ENCODE measurements around the gene RPS16.
"Not testable (repeated sequence)": the region's sequence is repeated elsewhere in the genome, so short reads cannot be mapped to it uniquely, and the experiment has no call there.

The RPS16 gene

DNA sequence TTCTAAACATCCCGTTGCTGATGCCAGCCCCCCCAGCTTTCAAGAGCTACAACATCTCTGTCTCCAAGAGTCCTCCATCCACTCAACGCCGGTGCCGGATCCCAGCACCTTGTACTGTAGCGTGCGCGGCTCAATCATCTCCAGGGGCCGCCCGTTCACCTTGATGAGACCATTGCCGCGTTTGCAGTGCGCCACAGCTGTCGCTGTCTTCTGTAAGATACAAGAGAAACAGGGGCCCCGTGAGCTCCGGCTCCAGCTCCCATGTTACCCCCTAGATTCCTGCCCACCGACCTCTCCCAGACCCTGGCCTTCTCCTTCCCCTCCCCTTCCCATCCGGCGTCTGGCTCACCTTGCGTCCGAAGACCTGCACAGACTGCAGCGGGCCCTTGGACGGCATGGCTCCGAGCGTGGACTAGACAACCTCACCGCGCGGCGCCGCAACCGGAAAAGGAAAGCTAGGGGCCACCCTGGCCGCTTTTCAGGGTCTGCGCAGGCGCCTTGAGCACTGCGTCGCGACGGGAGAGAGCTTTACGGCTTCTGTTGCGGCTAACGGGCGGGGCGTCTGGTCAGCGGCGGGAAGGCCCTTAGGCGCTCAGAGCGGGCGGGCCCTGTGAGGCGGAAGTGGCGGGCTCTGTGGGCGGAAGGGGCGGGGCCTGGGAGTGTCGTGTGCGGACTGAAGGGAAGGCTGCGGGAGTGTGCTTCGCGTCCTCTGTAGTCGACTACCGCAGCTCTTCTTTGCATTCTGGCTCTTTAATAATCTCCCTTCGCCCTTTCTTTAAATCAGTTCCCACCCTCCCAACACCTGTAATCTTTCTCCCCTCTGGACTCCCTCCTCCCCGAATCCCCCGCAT lies at the start of gene RPS16:
Gene RPS16, minus strand, starts transcription at position 451 of the 851 bp plus-strand sequence. Its CDS starts 54 bp downstream, at position 397.
- DNase-seq (ENCODE audit: low read depth) = peak; percentile 95
- peak within 1 kb of the TSS; percentile 99 for H3K4me3 ChIP-seq (ENCODE audit: control insufficient read depth, low read depth, low read length)
- TF ChIP-seq, protein P1, sequence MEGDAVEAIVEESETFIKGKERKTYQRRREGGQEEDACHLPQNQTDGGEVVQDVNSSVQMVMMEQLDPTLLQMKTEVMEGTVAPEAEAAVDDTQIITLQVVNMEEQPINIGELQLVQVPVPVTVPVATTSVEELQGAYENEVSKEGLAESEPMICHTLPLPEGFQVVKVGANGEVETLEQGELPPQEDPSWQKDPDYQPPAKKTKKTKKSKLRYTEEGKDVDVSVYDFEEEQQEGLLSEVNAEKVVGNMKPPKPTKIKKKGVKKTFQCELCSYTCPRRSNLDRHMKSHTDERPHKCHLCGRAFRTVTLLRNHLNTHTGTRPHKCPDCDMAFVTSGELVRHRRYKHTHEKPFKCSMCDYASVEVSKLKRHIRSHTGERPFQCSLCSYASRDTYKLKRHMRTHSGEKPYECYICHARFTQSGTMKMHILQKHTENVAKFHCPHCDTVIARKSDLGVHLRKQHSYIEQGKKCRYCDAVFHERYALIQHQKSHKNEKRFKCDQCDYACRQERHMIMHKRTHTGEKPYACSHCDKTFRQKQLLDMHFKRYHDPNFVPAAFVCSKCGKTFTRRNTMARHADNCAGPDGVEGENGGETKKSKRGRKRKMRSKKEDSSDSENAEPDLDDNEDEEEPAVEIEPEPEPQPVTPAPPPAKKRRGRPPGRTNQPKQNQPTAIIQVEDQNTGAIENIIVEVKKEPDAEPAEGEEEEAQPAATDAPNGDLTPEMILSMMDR (conservative IDR thresholded peaks at IDR 0.05; ENCODE audit: control insufficient read depth, insufficient read depth, low read depth, low read length) = no peak

DNA sequence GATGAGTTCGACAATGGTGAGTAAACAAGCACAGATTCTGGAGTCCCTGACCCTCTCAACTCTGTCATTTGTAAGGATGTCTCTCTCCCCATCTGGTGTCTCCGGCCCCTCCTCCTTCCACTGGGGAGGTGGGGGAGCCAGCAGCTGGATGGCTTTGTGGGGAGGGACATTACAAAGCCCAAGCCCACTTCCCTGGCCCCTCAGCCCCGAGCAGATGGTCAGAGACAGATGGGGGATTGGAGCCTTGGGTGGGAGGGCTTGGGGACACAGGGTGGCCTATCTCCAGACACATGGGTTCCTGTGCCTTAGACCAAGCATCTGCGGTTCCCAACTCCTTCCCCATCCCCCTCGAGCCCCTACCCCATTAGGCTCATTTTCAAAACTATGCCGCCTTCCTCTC lies 47.4 kb upstream of the RPS16 start:
- no peak for DNase-seq (ENCODE audit: low read depth)
- H3K4me3 ChIP-seq (ENCODE audit: control insufficient read depth, low read depth, low read length) = no peak overlapping the region
- TF ChIP-seq, protein P1 (conservative IDR thresholded peaks at IDR 0.05; ENCODE audit: control insufficient read depth, insufficient read depth, low read depth, low read length) = no peak

DNA sequence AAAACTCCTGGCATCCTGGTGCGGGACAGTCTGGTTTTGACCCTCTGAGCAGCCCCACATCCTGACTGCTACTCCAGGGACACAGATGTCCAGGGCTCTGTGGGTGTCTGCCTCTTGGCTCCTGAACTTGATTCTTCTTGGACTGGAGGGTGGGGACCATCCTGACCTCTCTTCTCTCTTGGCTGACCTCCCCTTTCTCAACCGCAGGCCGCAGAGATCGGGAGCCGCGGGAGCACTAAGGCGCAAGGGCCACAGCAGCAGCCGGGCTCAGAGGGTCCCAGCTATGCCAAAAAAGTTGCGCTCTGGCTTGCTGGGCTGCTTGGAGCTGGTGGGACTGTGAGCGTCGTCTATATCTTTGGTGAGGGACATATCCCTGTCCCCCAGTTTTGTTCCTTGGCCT lies 45.9 kb upstream of the RPS16 start:
- DNase-seq (ENCODE audit: low read depth) = no peak
- TF ChIP-seq, protein P1 (conservative IDR thresholded peaks at IDR 0.05; ENCODE audit: control insufficient read depth, insufficient read depth, low read depth, low read length) = no peak

DNA sequence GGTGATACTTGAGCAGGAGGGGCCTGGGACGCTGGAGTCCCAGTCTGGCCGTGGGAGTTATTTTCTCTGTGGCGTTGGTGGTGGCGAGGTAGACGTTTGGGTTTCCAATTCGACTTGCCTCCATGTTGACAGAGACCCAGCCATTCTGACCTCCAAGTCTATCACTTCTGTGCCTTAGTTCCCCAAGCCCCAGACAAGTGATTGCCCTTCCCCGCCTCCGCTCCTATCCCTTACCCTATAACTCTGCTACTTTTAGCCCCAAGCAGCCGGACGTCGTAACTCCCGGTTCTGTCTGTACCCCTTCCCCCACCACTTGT lies 45.4 kb upstream of the RPS16 start:
- H3K4me3 ChIP-seq (ENCODE audit: control insufficient read depth, low read depth, low read length) = peak overlapping the region; percentile 99
- TF ChIP-seq, protein P1 (conservative IDR thresholded peaks at IDR 0.05; ENCODE audit: control insufficient read depth, insufficient read depth, low read depth, low read length) = no peak
- no peak for DNase-seq (ENCODE audit: low read depth)

More for the DNA sequence above, 45.9 kb upstream of the RPS16 start:
- H3K4me3 ChIP-seq (ENCODE audit: control insufficient read depth, low read depth, low read length) = peak overlapping the region; percentile 99

DNA sequence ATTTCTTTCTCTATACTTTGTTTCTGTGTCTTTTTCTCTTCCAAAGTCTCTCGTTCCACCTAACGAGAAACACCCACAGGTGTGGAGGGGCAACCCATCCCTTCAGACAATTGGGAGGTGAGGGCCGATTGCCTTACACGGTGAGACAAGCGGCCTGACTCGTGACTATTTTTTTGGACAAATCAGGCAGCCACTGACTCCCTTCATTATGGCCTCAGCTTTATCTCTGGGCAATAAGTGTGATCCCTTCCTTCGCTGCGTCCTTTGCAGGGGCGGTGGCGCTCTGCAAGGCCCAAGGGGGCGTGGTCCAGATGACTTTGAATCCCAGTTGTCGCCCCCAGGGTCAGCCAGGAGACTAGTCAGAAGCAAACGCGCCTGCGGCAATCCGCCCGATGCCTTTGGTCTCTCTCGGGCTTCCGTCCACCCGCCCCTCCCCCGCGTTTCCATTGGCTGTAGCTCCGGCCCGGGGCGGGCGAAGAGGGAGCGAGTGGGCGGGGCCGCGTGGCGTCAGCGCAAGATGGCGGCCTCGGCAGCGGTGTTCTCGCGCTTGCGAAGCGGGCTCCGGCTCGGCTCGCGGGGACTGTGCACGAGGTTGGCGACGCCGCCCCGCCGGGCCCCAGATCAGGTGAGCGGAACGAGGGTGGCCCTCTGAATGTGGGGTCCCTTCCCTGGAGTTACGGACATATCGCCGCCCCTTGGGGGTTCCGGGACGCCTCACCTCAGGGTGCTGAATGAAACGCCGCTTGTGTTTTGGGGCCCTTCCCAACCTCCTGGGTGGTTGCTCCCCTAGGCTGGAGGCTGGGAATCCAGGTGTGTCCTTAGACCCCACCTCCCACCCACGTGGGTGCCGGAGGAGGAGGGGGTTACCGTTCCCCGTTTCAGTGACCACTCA lies 44.8 kb upstream of the RPS16 start, which contains the start of gene TIMM50:
Gene TIMM50, plus strand, starts transcription at position 502 of the 892 bp plus-strand sequence. Its CDS starts 16 bp downstream, at position 518.
- TF ChIP-seq, protein P1 (conservative IDR thresholded peaks at IDR 0.05; ENCODE audit: control insufficient read depth, insufficient read depth, low read depth, low read length) = no peak
- peak within 1 kb of the TSS; percentile 99 for H3K4me3 ChIP-seq (ENCODE audit: control insufficient read depth, low read depth, low read length)
- peak; percentile 89 for DNase-seq (ENCODE audit: low read depth)

DNA sequence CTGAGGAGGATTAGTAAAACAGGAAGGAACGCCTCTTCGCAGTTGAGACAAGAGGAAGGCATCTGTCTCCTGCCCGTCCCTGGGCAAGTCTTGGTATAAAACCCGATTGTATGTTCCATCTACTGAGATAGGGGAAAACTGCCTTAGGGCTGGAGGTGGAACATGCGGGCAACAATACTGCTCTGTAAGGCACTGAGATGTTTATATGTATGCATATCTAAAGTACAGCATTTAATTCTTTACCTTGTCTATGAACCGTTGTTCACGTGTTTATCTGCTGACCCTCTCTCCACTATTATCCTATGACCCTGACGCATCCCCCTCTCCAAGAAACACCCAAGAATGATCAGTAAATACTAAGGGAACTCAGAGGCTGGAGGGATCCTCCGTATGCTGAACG lies 44.2 kb upstream of the RPS16 start:
- DNase-seq (ENCODE audit: low read depth) = no peak
- TF ChIP-seq, protein P1 (conservative IDR thresholded peaks at IDR 0.05; ENCODE audit: control insufficient read depth, insufficient read depth, low read depth, low read length) = no peak
- H3K4me3 ChIP-seq (ENCODE audit: control insufficient read depth, low read depth, low read length) = peak overlapping the region; percentile 50

DNA sequence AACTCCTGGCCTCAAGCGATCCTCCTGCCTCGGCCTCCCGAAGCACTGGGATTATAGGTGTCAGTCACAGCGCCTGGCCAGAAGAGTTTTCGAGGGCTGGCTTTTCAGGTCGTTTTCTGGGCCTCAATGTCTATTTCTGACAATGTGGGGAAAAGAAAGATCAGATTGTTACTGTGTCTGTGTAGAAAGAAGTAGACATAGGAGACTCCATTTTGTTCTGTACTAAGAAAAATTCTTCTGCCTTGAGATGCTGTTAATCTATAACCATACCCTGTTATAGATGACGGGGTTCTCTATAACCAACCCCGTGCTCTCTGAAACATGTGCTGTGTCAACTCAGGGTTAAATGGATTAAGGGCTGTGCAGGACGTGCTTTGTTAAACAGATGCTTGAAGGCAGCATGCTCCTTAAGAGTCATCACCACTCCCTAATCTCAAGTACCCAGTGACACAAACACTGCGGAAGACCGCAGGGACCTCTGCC lies 43.6 kb upstream of the RPS16 start:
- not testable (repeated sequence) for H3K4me3 ChIP-seq (ENCODE audit: control insufficient read depth, low read depth, low read length); DNase-seq (ENCODE audit: low read depth)

Data from fibroblast of mammary gland (primary cell).